DND-41 (cell line): Measurements from ENCODE around the gene DUS3L.

ENCODE experiments used
- CTCF ChIP-seq: IDR thresholded peaks from 2 replicates; pipeline ENCODE4 v1.5.1; 2012; ENCODE audit warnings: borderline replicate concordance, low read length, moderate library complexity, mild to moderate bottlenecking; ENCODE audit not compliant: poor library complexity, severe bottlenecking; ENCODE audit errors: extremely low read depth
- EZH2 ChIP-seq: IDR thresholded peaks from 3 replicates; pipeline ENCODE4 v1.6.1; 2012; ENCODE audit warnings: borderline replicate concordance, low read depth, mild to moderate bottlenecking, moderate library complexity, low read length, inconsistent platforms; ENCODE audit not compliant: severe bottlenecking

- TF ChIP-seq CTCF = no peak
- no peak for TF ChIP-seq EZH2
Measured at GRCh38 chr19:5806905-5807304, 15.9 kb upstream of the DUS3L start.
